Measurements from ENCODE around the gene CLSTN2.

CLSTN2 gene

GRCh38 chr3:139935016-139935865 is at the start of gene CLSTN2:
CLSTN2 (plus strand) TSS chr3:139935185.
- DNase-seq = no peak

GRCh38 chr3:139887431-139887830 is 47.6 kb upstream of the CLSTN2 start:
- no peak for DNase-seq

- DNase-seq = no peak
Measured at GRCh38 chr3:139888561-139889140, 46.3 kb upstream of the CLSTN2 start.

- DNase-seq = no peak
Measured at GRCh38 chr3:139893267-139893962, 41.6 kb upstream of the CLSTN2 start.

- no peak for DNase-seq
Measured at GRCh38 chr3:139893963-139894642, 40.9 kb upstream of the CLSTN2 start.

GRCh38 chr3:139894643-139894989 is 40.4 kb upstream of the CLSTN2 start:
- DNase-seq = no peak

- no peak for DNase-seq
Measured at GRCh38 chr3:139897759-139898158, 37.2 kb upstream of the CLSTN2 start.

GRCh38 chr3:139906418-139906817 is 28.6 kb upstream of the CLSTN2 start:
- DNase-seq = no peak

- DNase-seq = no peak
Measured at GRCh38 chr3:139909811-139910210, 25.2 kb upstream of the CLSTN2 start.

- DNase-seq = no peak
Measured at GRCh38 chr3:139916271-139916670, 18.7 kb upstream of the CLSTN2 start.

- DNase-seq = no peak
Measured at GRCh38 chr3:139917226-139917785, 17.7 kb upstream of the CLSTN2 start.

- DNase-seq = no peak
Measured at GRCh38 chr3:139928708-139929505, 6.1 kb upstream of the CLSTN2 start.

GRCh38 chr3:139930211-139930610 is 4.8 kb upstream of the CLSTN2 start:
- no peak for DNase-seq

GRCh38 chr3:139933766-139934165 is 1.2 kb upstream of the CLSTN2 start:
- DNase-seq = no peak

GRCh38 chr3:139934613-139935015 is 371 bp upstream of the CLSTN2 start:
- DNase-seq = no peak

GRCh38 chr3:139935866-139936817 is 1.2 kb downstream of the CLSTN2 start:
- no peak for DNase-seq

- no peak for DNase-seq
Measured at GRCh38 chr3:139937674-139938279, 2.8 kb downstream of the CLSTN2 start.

- no peak for DNase-seq
Measured at GRCh38 chr3:139939681-139940190, 4.8 kb downstream of the CLSTN2 start.

GRCh38 chr3:139940622-139941021 is 5.6 kb downstream of the CLSTN2 start:
- no peak for DNase-seq

- DNase-seq = no peak
Measured at GRCh38 chr3:139941580-139941979, 6.6 kb downstream of the CLSTN2 start.

Data from CD4-positive, alpha-beta T cell treated with Interleukin-12 subunit alpha and Interleukin-12 subunit beta, for 1 hour (primary cell).